SK-N-MC (cell line): Measurements from ENCODE around the gene ZNF211.

ENCODE experiments used
- DNase-seq: peaks from one replicate; pipeline ENCODE4 v3.0.0-alpha.2; 2011; ENCODE audit warnings: low read depth, low spot score
- H3K27ac ChIP-seq: fragments of 200-600 bp; sonication (generic); 2 replicates; pipeline ENCODE4 v1.5.1; 2016; ENCODE audit warnings: mixed run types
- H3K36me3 ChIP-seq: fragments of 200-600 bp; sonication (generic); 2 replicates; pipeline ENCODE4 v1.6.1; 2017; ENCODE audit warnings: antibody characterized with exemption, low read length, mixed read lengths; ENCODE audit not compliant: insufficient read depth
- H3K4me3 ChIP-seq: fragments of 200-600 bp; sonication (generic); 2 replicates; pipeline ENCODE4 v1.5.1; 2016
- H3K9ac ChIP-seq: fragments of 200-600 bp; sonication (generic); 2 replicates; pipeline ENCODE4 v1.8.0; 2017; ENCODE audit warnings: mixed run types, mixed read lengths; ENCODE audit not compliant: insufficient read length
- H3K9me3 ChIP-seq: fragments of 200-600 bp; sonication (generic); 2 replicates; pipeline ENCODE4 v1.6.1; 2017; ENCODE audit warnings: low read depth, mild to moderate bottlenecking, antibody characterized with exemption, low read length, moderate library complexity, mixed read lengths
- EZH2 ChIP-seq: fragments of 200-600 bp; sonication (generic); IDR thresholded peaks from one replicate; pipeline ENCODE4 v1.6.1; 2017; ENCODE audit warnings: antibody characterized with exemption
- FOXP2 ChIP-seq: optimal IDR thresholded peaks from 2 replicates; pipeline ENCODE3; 2011; ENCODE audit warnings: mild to moderate bottlenecking, moderate library complexity; ENCODE audit not compliant: insufficient read depth; ENCODE audit errors: extremely low read length, control extremely low read depth
- POLR2AphosphoS5 ChIP-seq: IDR thresholded peaks from 2 replicates; pipeline ENCODE4 v1.6.1; 2012; ENCODE audit warnings: mild to moderate bottlenecking, low read depth, low read length, borderline replicate concordance

Gene ZNF211

GRCh38 chr19:57643734-57644133, 10.8 kb downstream of the ZNF211 start:
- no peak for TF ChIP-seq EZH2
- Histone ChIP-seq H3K4me3 (no peak overlapping the region), H3K27ac (no peak overlapping the region), H3K9ac (no peak overlapping the region), H3K9me3 (peaks cover 20% of the 10 kb centered on the region), H3K36me3 (peaks cover 42% of the 10 kb centered on the region)
- DNase-seq = no peak

- no peak for TF ChIP-seq EZH2
- TF ChIP-seq POLR2AphosphoS5 = no peak
- TF ChIP-seq FOXP2 = no peak
- H3K4me3 ChIP-seq = no peak overlapping the region
- DNase-seq = no peak
Observed at GRCh38 chr19:57648331-57649003, 15.5 kb downstream of the ZNF211 start.

DNA sequence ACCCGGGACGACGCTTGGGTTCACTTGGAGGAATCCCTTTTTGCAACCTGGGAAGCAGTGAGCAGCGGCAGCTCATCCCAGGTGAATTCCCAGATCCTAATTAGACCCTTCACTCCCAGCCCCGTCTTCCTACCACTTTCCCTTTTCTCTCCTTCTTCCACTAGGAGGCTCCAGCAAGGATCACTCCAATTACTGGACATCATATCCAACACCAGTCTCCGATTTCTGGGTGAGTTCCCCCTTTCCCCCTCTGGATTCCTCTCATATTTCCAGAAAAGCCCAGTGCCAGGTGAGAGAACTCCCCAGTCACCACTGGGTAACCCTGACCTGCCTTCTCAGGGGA, 18.7 kb downstream of the ZNF211 start:
- H3K4me3 ChIP-seq = no peak overlapping the region
- no peak for TF ChIP-seq POLR2AphosphoS5
- TF ChIP-seq EZH2 = no peak
- TF ChIP-seq FOXP2 = no peak
- no peaks in the 10 kb centered on the region for H3K36me3 ChIP-seq
- no peak overlapping the region for H3K27ac ChIP-seq
- no peak for DNase-seq
- H3K9me3 ChIP-seq = no peaks in the 10 kb centered on the region
- no peak overlapping the region for H3K9ac ChIP-seq

More at GRCh38 chr19:57648331-57649003, 15.5 kb downstream of the ZNF211 start:
- Histone ChIP-seq H3K36me3 (no peaks in the 10 kb centered on the region), H3K9ac (no peak overlapping the region), H3K27ac (no peak overlapping the region), H3K9me3 (no peaks in the 10 kb centered on the region)

DNA sequence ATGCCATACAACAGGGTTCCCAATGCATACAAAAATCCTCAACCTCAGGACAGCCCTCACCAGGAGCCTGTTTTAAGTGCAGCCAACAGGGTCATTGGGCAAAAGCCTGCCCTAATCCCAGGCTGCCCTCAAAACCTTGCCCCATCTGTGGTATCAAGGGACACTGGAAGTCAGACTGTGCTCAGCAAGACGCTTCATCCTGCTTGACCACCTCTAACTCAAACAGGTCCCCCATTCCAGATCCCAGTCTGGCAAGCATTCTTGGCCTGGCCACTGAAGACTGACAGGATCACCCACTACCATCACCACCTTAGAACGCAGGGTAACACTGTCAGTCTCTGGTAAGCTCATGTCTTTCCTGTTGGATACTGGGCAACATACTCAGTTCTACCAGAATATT, 20.7 kb downstream of the ZNF211 start:
- Histone ChIP-seq H3K9ac (no peak overlapping the region), H3K36me3 (no peaks in the 10 kb centered on the region), H3K27ac (no peak overlapping the region), H3K9me3 (no peaks in the 10 kb centered on the region), H3K4me3 (no peak overlapping the region)
- DNase-seq = no peak
- TF ChIP-seq EZH2 (no peak), FOXP2 (no peak), POLR2AphosphoS5 (no peak)

DNA sequence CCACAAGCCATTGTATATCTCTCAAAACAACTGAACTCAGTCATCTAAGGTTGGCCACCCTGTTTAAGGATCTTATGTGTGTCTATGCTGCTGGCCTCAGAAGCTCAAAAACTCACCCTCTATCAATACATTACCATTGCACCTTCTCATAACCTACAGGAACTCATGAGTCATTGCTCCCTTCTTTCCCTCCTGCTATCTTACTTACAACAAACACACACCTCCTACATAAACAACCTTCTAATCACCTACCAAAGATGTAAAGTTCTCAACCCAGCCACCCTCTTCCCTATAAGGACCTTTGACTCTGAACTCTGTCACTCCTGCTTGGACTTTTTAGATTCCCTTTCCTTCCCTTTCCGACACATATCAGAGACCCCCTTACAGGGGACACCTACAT, 22.5 kb downstream of the ZNF211 start:
- TF ChIP-seq EZH2 = no peak
- no peak for TF ChIP-seq POLR2AphosphoS5
- TF ChIP-seq FOXP2 = no peak
- no peak overlapping the region for H3K9ac ChIP-seq
- H3K27ac ChIP-seq = no peak overlapping the region
- H3K4me3 ChIP-seq = no peak overlapping the region
- no peaks in the 10 kb centered on the region for H3K36me3 ChIP-seq
- H3K9me3 ChIP-seq = no peaks in the 10 kb centered on the region
- DNase-seq = no peak

DNA sequence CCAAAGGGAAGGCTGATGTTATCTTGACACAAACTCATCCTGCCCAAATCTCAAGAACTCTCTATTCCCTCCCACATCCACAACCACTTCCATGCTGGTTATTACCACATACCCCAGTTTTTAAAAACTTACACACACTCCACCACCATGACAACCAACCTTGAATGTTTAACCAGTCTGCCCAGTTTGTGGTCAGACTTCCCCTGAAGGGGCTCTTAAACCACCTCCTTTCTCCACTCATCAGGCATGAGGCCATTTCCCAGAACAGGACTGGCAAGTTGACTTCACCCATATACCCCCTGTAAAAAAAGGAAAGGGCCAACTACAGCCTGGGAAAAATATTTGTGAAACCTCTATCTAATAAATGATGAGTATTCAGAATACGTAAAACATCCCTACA, 23.4 kb downstream of the ZNF211 start:
- Histone ChIP-seq H3K36me3 (no peaks in the 10 kb centered on the region), H3K9me3 (no peaks in the 10 kb centered on the region), H3K27ac (no peak overlapping the region), H3K4me3 (no peak overlapping the region), H3K9ac (no peak overlapping the region)
- DNase-seq = no peak
- no peak for TF ChIP-seq FOXP2
- no peak for TF ChIP-seq POLR2AphosphoS5
- TF ChIP-seq EZH2 = no peak

DNA sequence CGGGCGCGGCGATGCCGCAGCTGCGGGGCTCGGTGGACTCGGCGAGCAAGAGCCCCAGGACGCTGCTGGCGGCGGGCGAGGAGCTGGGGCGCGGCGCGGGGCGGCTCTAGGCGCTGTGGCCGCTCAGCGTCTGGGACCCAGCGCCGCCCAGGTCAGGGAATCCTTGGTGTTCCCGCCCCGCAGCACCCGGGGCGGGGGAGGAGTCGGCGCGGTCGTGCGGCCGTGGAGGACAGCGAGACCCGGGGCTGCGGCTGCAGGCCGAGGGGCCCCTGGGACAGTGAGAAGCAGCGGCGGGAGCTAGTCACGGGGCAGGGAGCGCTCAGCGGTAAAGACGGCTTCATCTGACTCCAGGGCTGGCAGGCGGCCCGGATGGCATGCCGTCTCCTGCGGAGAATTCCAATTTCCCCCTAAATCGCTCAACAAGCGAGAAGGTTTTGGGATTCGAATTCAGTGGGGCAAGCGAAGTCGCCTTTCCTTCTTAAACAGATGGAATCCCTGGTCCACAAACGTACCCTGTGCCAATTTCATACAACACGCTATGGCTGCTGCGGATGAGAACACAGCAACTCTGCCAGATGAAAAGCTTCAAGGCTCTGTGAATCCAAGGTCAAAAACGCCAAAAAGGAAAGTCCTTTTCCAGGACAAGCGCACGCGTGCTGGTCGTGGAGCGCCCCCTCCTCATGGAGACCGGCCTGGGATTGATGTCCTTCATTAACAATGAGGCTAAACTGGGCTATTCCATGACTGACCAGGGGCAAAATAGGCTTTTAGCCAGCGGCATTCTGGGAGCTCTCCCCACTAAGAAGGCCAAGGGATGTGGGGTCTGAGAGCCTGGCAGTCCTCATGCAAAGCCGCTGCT, 31.5 kb downstream of the ZNF211 start:
- no peak for TF ChIP-seq POLR2AphosphoS5
- H3K9me3 ChIP-seq = no peaks in the 10 kb centered on the region
- no peak for DNase-seq
- H3K9ac ChIP-seq = no peak overlapping the region
- H3K27ac ChIP-seq = no peak overlapping the region
- no peaks in the 10 kb centered on the region for H3K36me3 ChIP-seq
- peak overlapping the region; percentile 74 for H3K4me3 ChIP-seq

DNA sequence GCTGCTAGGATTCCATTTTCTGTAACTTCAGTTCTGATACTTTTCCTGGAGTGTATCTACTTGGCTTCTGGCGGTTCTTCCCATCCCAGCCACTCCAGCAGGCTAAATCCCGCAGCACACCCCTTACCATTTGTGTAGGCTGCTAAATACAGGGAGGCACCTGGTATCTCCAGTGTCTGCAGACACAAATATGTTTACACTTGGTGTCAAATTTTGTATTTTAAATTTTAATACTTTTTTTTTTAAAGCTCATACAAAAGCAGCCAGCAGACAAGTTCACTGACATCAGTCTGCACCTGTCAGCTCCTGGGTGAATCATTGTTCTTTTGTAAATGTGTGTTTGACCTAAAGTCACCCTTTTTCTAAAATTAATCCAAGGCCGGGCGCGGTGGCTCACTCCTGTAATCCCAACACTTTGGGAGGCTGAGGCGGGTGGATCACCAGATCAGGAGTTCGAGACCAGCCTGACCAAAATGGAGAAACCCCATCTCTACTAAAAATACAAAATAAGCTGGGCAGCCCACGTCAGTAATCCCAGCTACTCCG, 32.4 kb downstream of the ZNF211 start:
- no peak overlapping the region for H3K27ac ChIP-seq
- no peaks in the 10 kb centered on the region for H3K9me3 ChIP-seq
- H3K36me3 ChIP-seq = no peaks in the 10 kb centered on the region
- H3K4me3 ChIP-seq = no peak overlapping the region
- no peak for TF ChIP-seq POLR2AphosphoS5
- TF ChIP-seq EZH2 = no peak
- TF ChIP-seq FOXP2 = no peak
- DNase-seq = no peak
- H3K9ac ChIP-seq = no peak overlapping the region
